Fibroblast of lung (primary cell): Measurements from ENCODE around the gene SGPP2. TPM values are rescaled to one million over a fixed set of nuclear protein-coding genes. Genes with fewer than 3 reads are reported as not detected.
A peak's percentile ranks its signal among the peaks of the same experiment; 100 is the strongest.

Source experiments
- DNase-seq, 2 donors: peaks; one replicate each; pipeline versions ENCODE4 v3.0.0 to v3.0.0-alpha.2; 2010; ENCODE audit warnings: low read depth in 2 of 2
- H2AFZ ChIP-seq: 2 replicates; pipeline ENCODE4 v1.5.1; 2012; ENCODE audit warnings: low read length, control low read depth, inconsistent platforms
- H3K27ac ChIP-seq: 2 replicates; pipeline ENCODE4 v1.5.1; 2011; ENCODE audit warnings: low read length, control low read depth; ENCODE audit not compliant: insufficient read depth
- H3K27me3 ChIP-seq: 2 replicates; pipeline ENCODE4 v1.5.1; 2011; ENCODE audit warnings: mild to moderate bottlenecking, low read length; ENCODE audit not compliant: control insufficient read depth, insufficient read depth
- H3K36me3 ChIP-seq: 2 replicates; pipeline ENCODE4 v1.5.1; 2011; ENCODE audit warnings: low read length; ENCODE audit not compliant: control insufficient read depth, insufficient read depth
- H3K4me1 ChIP-seq: 2 replicates; pipeline ENCODE4 v1.5.1; 2011; ENCODE audit warnings: low read length; ENCODE audit not compliant: control insufficient read depth, insufficient read depth; ENCODE audit errors: extremely low read depth
- H3K4me2 ChIP-seq: 2 replicates; pipeline ENCODE4 v1.5.1; 2011; ENCODE audit warnings: low read length, control low read depth; ENCODE audit not compliant: insufficient read depth; ENCODE audit errors: extremely low read depth
- H3K4me3 ChIP-seq, 4 experiments: fragments of 200-600 bp in 1 of 4; sonication (generic) in 1 of 4; replicated peaks in 1 of 4; 2 replicates each; pipeline ENCODE4 v1.5.1; 2011 to 2016; ENCODE audit warnings: low read length in 4 of 4, low read depth in 3 of 4, mild to moderate bottlenecking in 3 of 4, control low read depth in 2 of 4, inconsistent platforms in 1 of 4, mixed read lengths in 1 of 4; ENCODE audit not compliant: insufficient read depth in 1 of 4; ENCODE audit errors: control extremely low read depth in 1 of 4
- H3K79me2 ChIP-seq: 2 replicates; pipeline ENCODE4 v1.5.1; 2012; ENCODE audit warnings: mild to moderate bottlenecking, low read length, inconsistent platforms; ENCODE audit not compliant: control insufficient read depth, insufficient read depth
- H3K9ac ChIP-seq: 2 replicates; pipeline ENCODE4 v1.5.1; 2011; ENCODE audit warnings: mild to moderate bottlenecking, low read length, control low read depth; ENCODE audit not compliant: insufficient read depth
- H3K9me3 ChIP-seq: 2 replicates; pipeline ENCODE4 v1.5.1; 2012; ENCODE audit warnings: low read depth, low read length; ENCODE audit not compliant: control insufficient read depth, insufficient read depth
- H4K20me1 ChIP-seq: 2 replicates; pipeline ENCODE4 v1.5.1; 2011; ENCODE audit warnings: low read length; ENCODE audit not compliant: control insufficient read depth, insufficient read depth; ENCODE audit errors: extremely low read depth
- CTCF ChIP-seq, 2 donors: IDR thresholded peaks in 1 of 2; conservative IDR thresholded peaks in 1 of 2; 1 replicate in 1 of 2; 2 replicates in 1 of 2; pipeline ENCODE4 v1.5.1; 2011 to 2012; ENCODE audit warnings: low read length in 2 of 2, control low read depth in 1 of 2, inconsistent platforms in 1 of 2, low read depth in 1 of 2, mild to moderate bottlenecking in 1 of 2
- EZH2 ChIP-seq: IDR thresholded peaks from 2 replicates; pipeline ENCODE4 v1.5.1; 2012; ENCODE audit warnings: low read length, control low read depth, mild to moderate bottlenecking; ENCODE audit errors: missing control alignments
- polyA plus RNA-seq, 2 donors: library from polyadenylated mRNA; depleted of rRNA in 1 of 2; stranded (reverse) in 1 of 2; unstranded in 1 of 2; fragments of >200 nt; gene quantifications; 2 replicates each; pipeline ENCODE4 v1.2.1, GENCODE V29; 2011 to 2012; ENCODE audit warnings: missing spikeins in 1 of 2
- total RNA-seq: library from RNA; depleted of rRNA; stranded (reverse); fragments of >200 nt; gene quantifications from 2 replicates; pipeline ENCODE4 v1.2.1, GENCODE V29; 2014

Gene SGPP2
- total and polyA plus RNA-seq, 2 donors (not counting 1 experiment from before 2014, with no cell fraction given): not detected

GRCh38 chr2:222421626-222422025, 2.7 kb upstream of the SGPP2 start:
- H3K9ac ChIP-seq: no peak overlapping the region
- no peak for DNase-seq
- H3K4me2 ChIP-seq: no peak overlapping the region
- H3K27ac ChIP-seq: no peak overlapping the region
- H4K20me1 ChIP-seq: no peaks in the 10 kb centered on the region
- TF ChIP-seq EZH2: no peak
- no peak for TF ChIP-seq CTCF (conservative IDR thresholded peaks at IDR 0.05 in 1 of 2, IDR thresholded peaks at IDR 0.05 in 1 of 2; ENCODE audit: low read depth in 1 of 2, low read length in 2 of 2)
- H3K36me3 ChIP-seq: no peaks in the 10 kb centered on the region
- no peaks in the 10 kb centered on the region for H3K79me2 ChIP-seq
- H3K4me1 ChIP-seq: no peaks in the 10 kb centered on the region
- H3K4me3 ChIP-seq: no peak overlapping the region
- peaks cover 12% of the 10 kb centered on the region for H3K27me3 ChIP-seq
- H3K9me3 ChIP-seq: no peaks in the 10 kb centered on the region
- H2AFZ ChIP-seq: no peak overlapping the region

- TF ChIP-seq EZH2: no peak
- no peak for TF ChIP-seq CTCF (conservative IDR thresholded peaks at IDR 0.05 in 1 of 2, IDR thresholded peaks at IDR 0.05 in 1 of 2; ENCODE audit: low read depth in 1 of 2, low read length in 2 of 2)
- no peaks in the 10 kb centered on the region for H3K36me3 ChIP-seq
- no peaks in the 10 kb centered on the region for H3K79me2 ChIP-seq
- H3K27ac ChIP-seq: no peak overlapping the region
- no peaks in the 10 kb centered on the region for H4K20me1 ChIP-seq
- H3K9ac ChIP-seq: no peak overlapping the region
- no peak overlapping the region for H2AFZ ChIP-seq
- H3K4me1 ChIP-seq: no peaks in the 10 kb centered on the region
- no peaks in the 10 kb centered on the region for H3K9me3 ChIP-seq
- no peak for DNase-seq
- H3K4me2 ChIP-seq: no peak overlapping the region
- no peak overlapping the region for H3K4me3 ChIP-seq
- peaks cover 12% of the 10 kb centered on the region for H3K27me3 ChIP-seq
These were observed 1.2 kb upstream of the SGPP2 start for GRCh38 chr2:222423186-222423585.

GRCh38 chr2:222423632-222424275, 589 bp upstream of the SGPP2 start:
- Histone ChIP-seq H3K79me2 (no peaks in the 10 kb centered on the region), H3K27me3 (peaks cover 12% of the 10 kb centered on the region), H3K9ac (no peak overlapping the region), H2AFZ (no peak overlapping the region), H3K4me2 (no peak overlapping the region), H3K9me3 (no peaks in the 10 kb centered on the region), H4K20me1 (no peaks in the 10 kb centered on the region), H3K4me3 (no peak overlapping the region), H3K36me3 (no peaks in the 10 kb centered on the region), H3K27ac (no peak overlapping the region), H3K4me1 (no peaks in the 10 kb centered on the region)
- no peak for TF ChIP-seq EZH2
- TF ChIP-seq CTCF (conservative IDR thresholded peaks at IDR 0.05 in 1 of 2, IDR thresholded peaks at IDR 0.05 in 1 of 2; ENCODE audit: low read depth in 1 of 2, low read length in 2 of 2): no peak
- peak in 1 of 2 donors; percentile 3 for DNase-seq
